Neuronal stem cell (in vitro differentiated cells): ENCODE data around the gene FOXL1.

Experiments used
- DNase-seq: peaks from one replicate; pipeline ENCODE4 v3.0.0-alpha.2; 2013; ENCODE audit warnings: low spot score
- H2AFZ ChIP-seq: one replicate; pipeline ENCODE4 v1.6.1; 2013; ENCODE audit warnings: mild to moderate bottlenecking, low read length, inconsistent platforms
- H2AK5ac ChIP-seq: 2 replicates; pipeline ENCODE4 v1.6.1; 2013; ENCODE audit warnings: low read depth, mild to moderate bottlenecking, inconsistent platforms, low read length, moderate library complexity, mixed read lengths
- H2BK120ac ChIP-seq: 2 replicates; pipeline ENCODE4 v1.6.1; 2013; ENCODE audit warnings: low read depth, mild to moderate bottlenecking, inconsistent platforms, low read length, moderate library complexity, mixed read lengths
- H2BK12ac ChIP-seq: one replicate; pipeline ENCODE4 v1.6.1; 2013; ENCODE audit warnings: low read length, inconsistent platforms
- H2BK15ac ChIP-seq: 2 replicates; pipeline ENCODE4 v1.6.1; 2013; ENCODE audit warnings: mild to moderate bottlenecking, low read length, inconsistent platforms, mixed read lengths
- H2BK5ac ChIP-seq: one replicate; pipeline ENCODE4 v1.6.1; 2013; ENCODE audit warnings: inconsistent platforms, mild to moderate bottlenecking, low read length, moderate library complexity
- H3K14ac ChIP-seq: one replicate; pipeline ENCODE4 v1.6.1; 2013; ENCODE audit warnings: low read length, inconsistent platforms
- H3K18ac ChIP-seq: 2 replicates; pipeline ENCODE4 v1.6.1; 2013; ENCODE audit warnings: low read length, inconsistent platforms
- H3K23ac ChIP-seq: 2 replicates; pipeline ENCODE4 v1.6.1; 2013; ENCODE audit warnings: low read depth, mild to moderate bottlenecking, mixed read lengths, low read length, inconsistent platforms; ENCODE audit not compliant: poor library complexity
- H3K27ac ChIP-seq: replicated peaks from 3 replicates; pipeline ENCODE4 v1.5.1; 2013; ENCODE audit warnings: low read length, inconsistent platforms
- H3K27me3 ChIP-seq, 3 experiments: 2 replicates each; pipeline ENCODE4 v1.6.1; 2013; ENCODE audit warnings: low read length in 3 of 3, mild to moderate bottlenecking in 2 of 3, inconsistent platforms in 1 of 3, low read depth in 1 of 3, mixed read lengths in 1 of 3, moderate library complexity in 1 of 3; ENCODE audit not compliant: control insufficient read depth in 3 of 3, insufficient read depth in 3 of 3
- H3K36me3 ChIP-seq, 2 donors: replicated peaks in 1 of 2; 2 replicates each; pipeline ENCODE4 v1.6.1; 2013; ENCODE audit warnings: low read length in 2 of 2; ENCODE audit not compliant: control insufficient read depth in 2 of 2, insufficient read depth in 2 of 2
- H3K4ac ChIP-seq: 2 replicates; pipeline ENCODE4 v1.6.1; 2013; ENCODE audit warnings: inconsistent platforms, mild to moderate bottlenecking, low read length, moderate library complexity
- H3K4me1 ChIP-seq, 2 donors: 1 replicate in 1 of 2; 2 replicates in 1 of 2; pipeline ENCODE4 v1.6.1; 2013; ENCODE audit warnings: low read length in 2 of 2, low read depth in 1 of 2; ENCODE audit not compliant: control insufficient read depth in 2 of 2, insufficient read depth in 1 of 2
- H3K4me2 ChIP-seq: one replicate; pipeline ENCODE4 v1.6.1; 2013; ENCODE audit warnings: mild to moderate bottlenecking, low read length, inconsistent platforms; ENCODE audit not compliant: insufficient read depth, poor library complexity, severe bottlenecking
- H3K4me3 ChIP-seq, 2 donors: 2 replicates each; pipeline ENCODE4 v1.5.1; 2013; ENCODE audit warnings: low read length in 2 of 2, mild to moderate bottlenecking in 2 of 2, inconsistent platforms in 1 of 2, moderate library complexity in 1 of 2
- H3K79me1 ChIP-seq: one replicate; pipeline ENCODE4 v1.6.1; 2013; ENCODE audit warnings: low read depth, mild to moderate bottlenecking, inconsistent platforms, low read length, moderate library complexity
- H3K9ac ChIP-seq: one replicate; pipeline ENCODE4 v1.6.1; 2013; ENCODE audit warnings: mild to moderate bottlenecking, low read depth, low read length, inconsistent platforms; ENCODE audit not compliant: poor library complexity
- H3K9me3 ChIP-seq, 2 donors: replicated peaks in 1 of 2; 2 replicates each; pipeline versions ENCODE3 to v1.6.1; 2013; ENCODE audit warnings: low read length in 2 of 2, mild to moderate bottlenecking in 2 of 2, inconsistent platforms in 1 of 2, low read depth in 1 of 2, mixed read lengths in 1 of 2, moderate library complexity in 1 of 2; ENCODE audit not compliant: control insufficient read depth in 2 of 2, insufficient read depth in 1 of 2
- H4K8ac ChIP-seq: one replicate; pipeline ENCODE4 v1.6.1; 2013; ENCODE audit warnings: low read depth, mild to moderate bottlenecking, inconsistent platforms, low read length, moderate library complexity
- H4K91ac ChIP-seq: one replicate; pipeline ENCODE4 v1.6.1; 2013; ENCODE audit warnings: low read length, low read depth, mild to moderate bottlenecking, inconsistent platforms; ENCODE audit not compliant: poor library complexity
- WGBS, 2 donors: extraction: QIAGEN DNeasy Blood & Tissue Kit; methylation state at CpG; one replicate each; pipeline ENCODE4 v1.1.7; 2013; ENCODE audit warnings: missing lambda C conversion rate in 2 of 2, mixed read lengths in 1 of 2; ENCODE audit not compliant: insufficient read length in 2 of 2, insufficient replicate concordance in 1 of 2; ENCODE audit errors: extremely low coverage in 2 of 2; 5-methylcytosine and 5-hydroxymethylcytosine counted together

FOXL1 gene

GRCh38 chr16:86571530-86571915 lies 6.8 kb upstream of the FOXL1 start:
- Histone ChIP-seq H4K8ac (no peak overlapping the region), H2BK120ac (no peak overlapping the region), H3K4me3 (no peak overlapping the region), H3K4me2 (no peak overlapping the region), H3K9ac (no peak overlapping the region), H3K4me1 (peaks cover 0 to 10% of the 10 kb centered on the region in 2 donors), H3K23ac (peak overlapping the region; percentile 17), H2BK15ac (peak overlapping the region; percentile 41), H3K9me3 (no peaks in the 10 kb centered on the region), H3K27me3 (peaks cover 59 to 100% (median 89%) of the 10 kb centered on the region in 3 experiments), H3K79me1 (no peaks in the 10 kb centered on the region), H3K4ac (no peak overlapping the region), H2AK5ac (peak overlapping the region; percentile 2), H2BK5ac (no peak overlapping the region), H3K14ac (peak overlapping the region; percentile 32), H3K27ac (no peak overlapping the region), H2BK12ac (no peak overlapping the region), H2AFZ (no peak overlapping the region), H3K18ac (peak overlapping the region; percentile 44), H3K36me3 (no peaks in the 10 kb centered on the region), H4K91ac (no peak overlapping the region)
- no peak for DNase-seq
- WGBS, 2 donors = no CpG with 5 or more reads among the region's 10 CpGs

DNA sequence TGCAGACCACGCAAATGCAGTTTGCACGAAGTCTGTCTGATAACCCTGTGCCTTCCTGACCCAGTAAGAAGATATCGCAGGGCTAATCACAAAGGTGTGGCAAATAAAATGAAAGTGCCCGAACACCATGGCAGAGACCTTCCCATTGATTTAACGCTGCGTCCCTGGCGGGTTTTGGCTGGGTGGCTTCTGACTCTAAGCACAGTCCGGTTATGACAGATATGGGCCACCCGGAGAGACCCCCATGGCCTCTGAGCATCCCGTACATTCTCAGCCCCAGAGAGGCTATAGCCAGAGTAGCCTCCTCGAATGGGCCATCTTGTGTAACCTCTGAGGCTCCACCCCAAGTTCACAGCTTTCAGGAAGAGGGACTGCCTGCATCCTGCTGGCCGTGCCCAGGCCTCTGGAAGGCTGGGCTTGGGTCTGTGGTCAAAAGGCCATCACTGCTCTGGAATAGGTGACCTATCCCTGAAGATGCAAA lies 6.3 kb upstream of the FOXL1 start:
- Histone ChIP-seq H3K4me3 (no peak overlapping the region), H3K18ac (no peak overlapping the region), H2BK15ac (peak overlapping the region; percentile 41), H3K4ac (no peak overlapping the region), H2AK5ac (peak overlapping the region; percentile 2), H2BK5ac (no peak overlapping the region), H3K36me3 (no peaks in the 10 kb centered on the region), H4K8ac (no peak overlapping the region), H3K4me1 (peaks cover 0 to 14% of the 10 kb centered on the region in 2 donors), H2BK12ac (no peak overlapping the region), H2BK120ac (no peak overlapping the region), H3K27me3 (peaks cover 63 to 100% (median 90%) of the 10 kb centered on the region in 3 experiments), H3K4me2 (no peak overlapping the region), H3K79me1 (no peaks in the 10 kb centered on the region), H3K23ac (no peak overlapping the region), H2AFZ (no peak overlapping the region), H4K91ac (no peak overlapping the region), H3K27ac (no peak overlapping the region), H3K9me3 (peaks cover 0 to 1% of the 10 kb centered on the region in 2 donors), H3K9ac (no peak overlapping the region), H3K14ac (peak overlapping the region; percentile 32)
- no peak for DNase-seq
- WGBS, 2 donors = no CpG with 5 or more reads among the region's 12 CpGs

GRCh38 chr16:86572606-86573005 lies 5.7 kb upstream of the FOXL1 start:
- WGBS, 2 donors = no CpG with 5 or more reads among the region's 8 CpGs
- Histone ChIP-seq H3K27ac (no peak overlapping the region), H3K9me3 (peaks cover 0 to 1% of the 10 kb centered on the region in 2 donors), H2BK5ac (no peak overlapping the region), H4K8ac (no peak overlapping the region), H3K36me3 (no peaks in the 10 kb centered on the region), H2BK15ac (no peak overlapping the region), H3K14ac (no peak overlapping the region), H4K91ac (no peak overlapping the region), H3K4me3 (no peak overlapping the region), H3K27me3 (peaks cover 63 to 100% (median 90%) of the 10 kb centered on the region in 3 experiments), H3K23ac (no peak overlapping the region), H3K18ac (no peak overlapping the region), H3K79me1 (no peaks in the 10 kb centered on the region), H2AK5ac (peak overlapping the region; percentile 22), H3K4me2 (no peak overlapping the region), H3K4me1 (peaks cover 0 to 15% of the 10 kb centered on the region in 2 donors), H2BK12ac (no peak overlapping the region), H3K4ac (no peak overlapping the region), H3K9ac (no peak overlapping the region), H2BK120ac (no peak overlapping the region), H2AFZ (no peak overlapping the region)
- no peak for DNase-seq

DNA sequence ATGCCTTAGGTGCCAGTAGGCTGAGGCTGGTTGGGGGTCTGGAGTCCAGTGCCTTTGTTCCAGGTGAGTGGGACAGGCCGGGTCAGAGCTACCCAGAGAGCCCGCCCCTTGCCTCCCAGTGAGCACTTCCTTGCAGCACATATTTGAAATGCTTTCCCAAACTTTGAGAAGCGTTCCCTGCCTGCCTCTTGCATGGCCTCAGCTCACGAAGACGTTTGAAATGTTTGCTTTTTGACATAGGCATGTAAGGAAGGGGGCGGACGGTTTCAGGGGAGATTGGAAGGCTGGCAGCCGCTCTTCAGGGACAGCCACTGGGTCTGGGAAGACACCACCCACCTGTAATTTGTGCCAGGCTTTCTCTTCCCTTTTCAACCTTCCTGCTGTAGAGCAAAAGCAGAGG lies 5.1 kb upstream of the FOXL1 start:
- Histone ChIP-seq H2BK120ac (no peak overlapping the region), H4K8ac (no peak overlapping the region), H3K14ac (no peak overlapping the region), H3K4me2 (no peak overlapping the region), H2BK15ac (no peak overlapping the region), H2BK12ac (no peak overlapping the region), H2BK5ac (no peak overlapping the region), H3K36me3 (no peaks in the 10 kb centered on the region), H3K18ac (peak overlapping the region; percentile 33), H3K27ac (no peak overlapping the region), H3K4me1 (peaks cover 0 to 17% of the 10 kb centered on the region in 2 donors), H2AK5ac (peak overlapping the region; percentile 22), H3K4me3 (no peak overlapping the region), H3K23ac (no peak overlapping the region), H3K79me1 (no peaks in the 10 kb centered on the region), H3K9me3 (peaks cover 0 to 1% of the 10 kb centered on the region in 2 donors), H2AFZ (no peak overlapping the region), H4K91ac (no peak overlapping the region), H3K9ac (no peak overlapping the region), H3K27me3 (peaks cover 63 to 100% (median 90%) of the 10 kb centered on the region in 3 experiments), H3K4ac (no peak overlapping the region)
- no CpG with 5 or more reads among the region's 8 CpGs for WGBS, 2 donors
- DNase-seq = no peak
